ENCODE data around the gene SHISA7. TPM values are rescaled to one million over a fixed set of nuclear protein-coding genes. Genes with fewer than 3 reads are reported as not detected.

Gene SHISA7
- total and polyA plus RNA-seq, 4 donors: 0.05 TPM; not detected in 3

DNA sequence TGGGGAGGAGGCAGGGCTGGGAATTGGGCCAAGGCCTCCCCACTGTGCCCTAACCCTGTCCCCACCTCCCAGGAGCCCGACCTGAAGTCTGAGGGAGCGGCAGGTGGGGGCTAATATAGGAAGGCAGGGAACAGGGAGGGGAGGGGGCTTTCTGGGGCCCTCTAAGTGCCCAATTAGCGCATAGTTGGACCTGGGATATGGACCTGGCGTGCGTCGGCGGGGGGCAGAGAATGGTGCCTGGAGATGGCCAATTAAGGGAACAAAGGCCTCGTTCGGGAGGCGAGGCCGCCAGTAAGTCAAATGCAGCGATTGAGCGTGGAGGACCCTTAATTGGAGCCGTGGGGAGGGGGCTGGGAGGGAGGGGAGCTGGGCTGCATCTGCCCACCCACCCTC lies 21.6 kb upstream of the SHISA7 start, which contains the start of gene C19orf85:
TSS of gene C19orf85 (minus strand) at position 90 of the 393 bp plus-strand sequence. CDS start 197 bp downstream, outside the sequence.
- H3K27me3 ChIP-seq (ENCODE audit: control insufficient read depth in 1 of 2, insufficient read depth in 2 of 2, low read length in 1 of 2): no peaks in the 10 kb centered on the region
- DNase-seq (no peak), ATAC-seq (ENCODE audit: low FRiP score) (no peak)
- H3K27ac ChIP-seq (ENCODE audit: low read depth in 1 of 2, low read length in 2 of 2): no peak within 1 kb of the TSS
- WGBS, 2 donors: 70 to 75% methylated on average over 13 to 14 of the region's 14 CpGs
- H3K36me3 ChIP-seq (ENCODE audit: control insufficient read depth in 1 of 2, insufficient read depth in 2 of 2, low read length in 1 of 2): no peaks in the 10 kb centered on the region
- no peak within 1 kb of the TSS for H3K4me3 ChIP-seq (ENCODE audit: low read length in 2 of 2)
- H3K4me1 ChIP-seq (ENCODE audit: control insufficient read depth in 1 of 2, insufficient read depth in 2 of 2, low read length in 2 of 2): no peaks in the 10 kb centered on the region
- H3K9me3 ChIP-seq (ENCODE audit: control insufficient read depth, low read length): no peaks in the 10 kb centered on the region
- intact Hi-C loops (cut with DNase I): loop anchor here in 1 of 2 donors (5.0 kb wide), 1 partner anchor 38 kb away; no protein-coding TSS in a partner anchor

DNA sequence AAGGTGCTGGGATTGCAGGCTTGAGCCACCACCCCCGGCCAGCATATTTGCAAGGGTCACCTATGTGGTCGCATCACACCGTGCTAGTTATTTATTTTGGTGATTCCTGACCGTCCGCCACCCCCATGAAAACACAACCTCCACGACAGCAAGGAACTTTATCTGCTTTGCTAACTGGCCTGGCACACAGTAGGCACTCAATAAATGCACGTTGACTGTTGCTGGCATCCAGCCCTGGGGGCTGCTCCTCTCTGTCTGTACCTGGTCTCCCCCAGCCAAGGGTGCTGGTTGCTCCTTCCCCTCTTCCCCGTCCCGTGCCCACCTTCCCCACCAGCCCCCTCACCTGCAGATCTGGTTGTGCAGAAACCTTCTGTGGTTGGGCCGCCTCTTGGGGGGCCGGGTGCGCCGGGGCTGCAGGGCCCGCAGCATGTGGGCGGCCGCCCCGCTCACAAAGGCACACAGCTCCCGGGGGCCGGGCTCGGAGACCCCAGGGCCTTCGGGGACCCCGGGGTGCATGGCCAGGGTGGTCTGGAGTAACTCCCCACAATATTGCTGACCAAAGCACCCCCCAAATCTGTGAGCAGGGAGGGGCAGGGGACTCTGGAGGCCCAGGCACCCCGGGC lies 21.1 kb upstream of the SHISA7 start:
- H3K4me1 ChIP-seq (ENCODE audit: control insufficient read depth in 1 of 2, insufficient read depth in 2 of 2, low read length in 2 of 2): no peaks in the 10 kb centered on the region
- H3K4me3 ChIP-seq (ENCODE audit: low read length in 2 of 2): no peak overlapping the region
- ATAC-seq (ENCODE audit: low FRiP score): no peak
- 65 to 75% methylated on average over 22 to 23 of the region's 23 CpGs for WGBS, 2 donors
- H3K27me3 ChIP-seq (ENCODE audit: control insufficient read depth in 1 of 2, insufficient read depth in 2 of 2, low read length in 1 of 2): no peaks in the 10 kb centered on the region
- no peak for DNase-seq
- H3K27ac ChIP-seq (ENCODE audit: low read depth in 1 of 2, low read length in 2 of 2): no peak overlapping the region
- no peaks in the 10 kb centered on the region for H3K36me3 ChIP-seq (ENCODE audit: control insufficient read depth in 1 of 2, insufficient read depth in 2 of 2, low read length in 1 of 2)
- intact Hi-C loops (cut with DNase I): no loop called here
- H3K9me3 ChIP-seq (ENCODE audit: control insufficient read depth, low read length): no peaks in the 10 kb centered on the region

DNA sequence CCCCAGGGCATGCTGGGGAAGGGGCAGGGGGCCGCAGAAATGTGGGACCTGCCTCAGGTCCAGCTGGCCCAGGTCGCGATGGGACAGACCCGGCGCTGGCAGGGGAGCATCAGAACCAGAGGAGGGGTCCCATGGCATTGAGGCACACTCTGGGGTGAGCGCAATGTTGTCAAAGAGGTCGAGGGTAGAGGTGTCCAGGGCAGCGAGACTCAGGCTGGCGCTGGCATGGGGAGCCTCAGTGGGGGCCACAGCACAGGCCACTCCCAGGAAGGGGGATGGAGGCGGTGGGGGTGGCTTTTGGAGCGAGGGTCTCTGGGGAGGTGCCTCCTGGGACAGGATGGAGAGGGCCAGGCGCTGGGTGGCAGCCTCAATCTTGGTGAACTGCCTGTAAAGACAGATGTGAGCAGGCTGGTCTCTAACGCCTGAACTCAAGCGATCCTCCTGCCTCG lies 20.5 kb upstream of the SHISA7 start:
- no peaks in the 10 kb centered on the region for H3K27me3 ChIP-seq (ENCODE audit: control insufficient read depth in 1 of 2, insufficient read depth in 2 of 2, low read length in 1 of 2)
- WGBS, 2 donors: 68 to 72% methylated on average over 15 of the region's 15 CpGs
- intact Hi-C loops (cut with DNase I): no loop called here
- DNase-seq: no peak
- H3K9me3 ChIP-seq (ENCODE audit: control insufficient read depth, low read length): no peaks in the 10 kb centered on the region
- H3K4me1 ChIP-seq (ENCODE audit: control insufficient read depth in 1 of 2, insufficient read depth in 2 of 2, low read length in 2 of 2): no peaks in the 10 kb centered on the region
- no peak overlapping the region for H3K4me3 ChIP-seq (ENCODE audit: low read length in 2 of 2)
- no peaks in the 10 kb centered on the region for H3K36me3 ChIP-seq (ENCODE audit: control insufficient read depth in 1 of 2, insufficient read depth in 2 of 2, low read length in 1 of 2)
- no peak overlapping the region for H3K27ac ChIP-seq (ENCODE audit: low read depth in 1 of 2, low read length in 2 of 2)
- ATAC-seq (ENCODE audit: low FRiP score): no peak

DNA sequence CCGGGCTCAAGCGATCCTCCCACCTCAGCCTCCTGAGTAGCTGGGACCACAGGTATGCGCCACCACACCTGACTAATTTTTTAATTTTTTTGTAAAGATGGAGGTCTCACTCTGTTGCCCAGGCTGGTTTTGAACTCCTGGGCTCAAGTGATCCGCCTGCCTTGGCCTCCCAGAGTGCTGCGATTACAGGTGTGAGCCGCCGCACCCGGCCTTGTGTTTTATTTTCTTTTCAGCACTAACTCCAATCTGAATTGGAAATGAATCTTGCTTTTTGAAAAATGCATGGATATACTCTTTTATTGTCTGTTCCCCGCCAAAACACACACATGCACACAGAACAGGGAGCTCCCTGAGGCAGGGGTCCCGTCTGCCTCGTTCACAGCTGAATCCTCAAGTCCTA lies 19.6 kb upstream of the SHISA7 start:
- H3K27ac ChIP-seq (ENCODE audit: low read depth in 1 of 2, low read length in 2 of 2): no peak overlapping the region
- 70 to 75% methylated on average over 11 of the region's 11 CpGs for WGBS, 2 donors
- H3K4me1 ChIP-seq (ENCODE audit: control insufficient read depth in 1 of 2, insufficient read depth in 2 of 2, low read length in 2 of 2): no peaks in the 10 kb centered on the region
- no peak for DNase-seq
- intact Hi-C loops (cut with DNase I): no loop called here
- no peak overlapping the region for H3K4me3 ChIP-seq (ENCODE audit: low read length in 2 of 2)
- H3K27me3 ChIP-seq (ENCODE audit: control insufficient read depth in 1 of 2, insufficient read depth in 2 of 2, low read length in 1 of 2): no peaks in the 10 kb centered on the region
- ATAC-seq (ENCODE audit: low FRiP score): no peak
- H3K9me3 ChIP-seq (ENCODE audit: control insufficient read depth, low read length): no peaks in the 10 kb centered on the region
- H3K36me3 ChIP-seq (ENCODE audit: control insufficient read depth in 1 of 2, insufficient read depth in 2 of 2, low read length in 1 of 2): no peaks in the 10 kb centered on the region

DNA sequence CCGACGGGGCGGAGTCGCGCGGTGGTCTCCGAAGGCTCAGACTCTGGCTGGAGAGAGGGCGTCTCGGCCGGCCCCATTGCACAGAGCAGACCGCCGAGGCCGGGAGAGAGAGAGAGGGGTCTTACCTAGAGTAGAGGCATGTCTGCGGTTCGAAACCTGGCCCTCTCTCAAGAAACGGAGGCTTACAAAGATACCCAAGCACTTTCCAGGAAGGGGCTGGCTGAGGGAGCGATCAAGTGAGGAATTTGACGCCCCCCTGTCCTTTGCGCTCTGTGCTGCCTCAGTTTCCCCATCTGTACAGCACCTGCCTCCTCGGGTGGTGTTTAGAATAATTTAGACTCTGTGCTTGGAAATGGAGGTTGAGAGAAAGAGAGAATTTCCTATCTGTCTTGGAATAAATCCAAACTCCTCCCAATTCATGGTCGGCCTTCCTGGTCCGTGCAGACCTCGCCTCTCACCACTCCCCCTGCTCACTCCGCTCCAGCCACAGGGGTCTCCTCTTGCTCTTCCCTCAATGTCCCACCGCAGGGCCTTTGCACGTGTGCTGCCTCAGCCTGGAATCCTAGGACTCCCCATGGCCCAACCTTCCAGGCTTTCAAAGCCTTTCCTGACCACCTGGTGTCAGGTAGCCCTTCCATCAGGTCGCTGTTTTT lies 19.0 kb upstream of the SHISA7 start:
- Histone ChIP-seq H3K4me3 (ENCODE audit: low read length in 2 of 2) (peak overlapping the region in 1 of 2 donors; percentile 23), H3K4me1 (ENCODE audit: control insufficient read depth in 1 of 2, insufficient read depth in 2 of 2, low read length in 2 of 2) (no peaks in the 10 kb centered on the region), H3K27me3 (ENCODE audit: control insufficient read depth in 1 of 2, insufficient read depth in 2 of 2, low read length in 1 of 2) (no peaks in the 10 kb centered on the region), H3K9me3 (ENCODE audit: control insufficient read depth, low read length) (no peaks in the 10 kb centered on the region), H3K27ac (ENCODE audit: low read depth in 1 of 2, low read length in 2 of 2) (peak overlapping the region in 1 of 2 donors; percentile 23), H3K36me3 (ENCODE audit: control insufficient read depth in 1 of 2, insufficient read depth in 2 of 2, low read length in 1 of 2) (no peaks in the 10 kb centered on the region)
- DNase-seq: no peak
- WGBS, 2 donors: 13 to 16% methylated on average over 27 of the region's 27 CpGs
- no peak for ATAC-seq (ENCODE audit: low FRiP score)
- intact Hi-C loops (cut with DNase I): no loop called here

DNA sequence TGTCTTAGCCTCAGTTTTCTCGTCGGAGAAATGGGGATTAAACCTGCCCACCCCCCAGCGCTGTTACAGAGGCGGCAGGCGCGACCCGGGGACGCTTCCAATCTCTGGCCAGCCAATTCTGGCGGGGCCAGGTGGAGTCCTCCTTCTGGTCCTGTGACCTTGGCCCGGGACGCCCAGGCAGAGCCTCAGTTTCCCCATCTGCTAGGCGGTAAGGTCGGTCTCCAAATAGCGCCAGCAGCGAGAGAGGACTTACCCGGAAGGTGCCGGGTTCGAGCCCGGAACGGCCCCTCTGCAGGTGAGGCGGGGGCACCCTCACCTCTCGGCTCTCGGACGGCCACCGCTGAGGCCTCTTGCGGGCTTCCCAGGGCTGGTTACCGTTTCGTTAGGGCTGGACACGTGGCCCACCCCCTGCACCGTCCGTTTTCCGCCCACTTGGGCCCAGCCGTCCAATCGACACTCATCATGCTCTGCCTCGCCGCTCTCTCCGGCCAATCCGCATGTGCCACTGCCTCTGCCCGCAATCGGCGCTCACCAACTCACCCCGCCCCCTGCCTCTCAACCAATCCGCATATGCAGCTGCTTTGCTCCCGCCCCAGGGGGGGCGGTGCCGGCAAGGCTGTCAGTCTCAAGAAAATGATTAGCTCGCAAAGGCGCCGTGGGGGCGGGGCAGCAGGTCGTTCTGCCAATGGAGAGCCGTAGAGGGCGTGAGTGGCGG lies 18.3 kb upstream of the SHISA7 start, which contains the start of gene ISOC2:
TSS of gene ISOC2 (minus strand) at position 384 of the 715 bp plus-strand sequence. CDS start 5,156 bp downstream, outside the sequence.
- intact Hi-C loops (cut with DNase I): no loop called here
- no peaks in the 10 kb centered on the region for H3K4me1 ChIP-seq (ENCODE audit: control insufficient read depth in 1 of 2, insufficient read depth in 2 of 2, low read length in 2 of 2)
- peak within 1 kb of the TSS; percentile 28 to 75 for H3K4me3 ChIP-seq (ENCODE audit: low read length in 2 of 2)
- H3K27me3 ChIP-seq (ENCODE audit: control insufficient read depth in 1 of 2, insufficient read depth in 2 of 2, low read length in 1 of 2): no peaks in the 10 kb centered on the region
- H3K27ac ChIP-seq (ENCODE audit: low read depth in 1 of 2, low read length in 2 of 2): peak within 1 kb of the TSS in 1 of 2 donors; percentile 23
- WGBS, 2 donors: 0 to 1% methylated on average over 46 to 54 of the region's 54 CpGs
- DNase-seq (peak; percentile 100), ATAC-seq (ENCODE audit: low FRiP score) (peak; percentile 96)
- H3K9me3 ChIP-seq (ENCODE audit: control insufficient read depth, low read length): no peaks in the 10 kb centered on the region
- no peaks in the 10 kb centered on the region for H3K36me3 ChIP-seq (ENCODE audit: control insufficient read depth in 1 of 2, insufficient read depth in 2 of 2, low read length in 1 of 2)

DNA sequence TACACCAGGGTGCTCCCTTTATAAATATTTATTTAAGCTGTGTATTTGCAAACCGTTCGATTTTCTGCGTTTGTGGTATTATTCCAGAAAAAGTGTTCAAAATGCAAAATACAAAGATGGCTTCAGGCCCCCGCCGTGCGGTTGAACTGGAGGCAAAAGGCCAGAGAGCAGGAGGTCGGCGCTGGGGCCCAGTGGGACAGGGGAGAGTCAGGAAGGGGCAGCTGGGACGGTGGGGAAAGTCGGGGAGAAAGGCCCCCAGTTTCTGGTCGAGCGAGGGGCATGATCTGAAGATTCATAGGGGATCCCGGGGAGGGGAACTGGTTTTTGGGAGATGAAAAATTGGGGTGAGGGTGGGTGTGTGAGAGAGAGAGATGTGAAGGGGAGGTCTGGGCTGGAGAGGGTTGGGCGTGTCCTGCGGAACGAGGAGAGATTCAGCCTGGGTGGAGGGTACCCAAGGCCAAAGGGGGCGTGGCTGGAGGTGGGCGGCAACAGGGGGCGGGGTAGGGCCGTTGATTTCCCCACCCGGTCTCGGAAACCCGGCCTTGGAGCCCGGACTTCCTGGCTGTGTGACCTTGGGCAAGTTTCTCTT lies 17.7 kb upstream of the SHISA7 start:
- intact Hi-C loops (cut with DNase I): no loop called here
- WGBS, 2 donors: 1 to 2% methylated on average over 23 to 24 of the region's 24 CpGs
- no peaks in the 10 kb centered on the region for H3K4me1 ChIP-seq (ENCODE audit: control insufficient read depth in 1 of 2, insufficient read depth in 2 of 2, low read length in 2 of 2)
- peak; percentile 90 to 93 for DNase-seq
- H3K27me3 ChIP-seq (ENCODE audit: control insufficient read depth in 1 of 2, insufficient read depth in 2 of 2, low read length in 1 of 2): no peaks in the 10 kb centered on the region
- no peaks in the 10 kb centered on the region for H3K36me3 ChIP-seq (ENCODE audit: control insufficient read depth in 1 of 2, insufficient read depth in 2 of 2, low read length in 1 of 2)
- H3K9me3 ChIP-seq (ENCODE audit: control insufficient read depth, low read length): no peaks in the 10 kb centered on the region
- H3K27ac ChIP-seq (ENCODE audit: low read depth in 1 of 2, low read length in 2 of 2): no peak overlapping the region
- peak overlapping the region; percentile 28 to 75 for H3K4me3 ChIP-seq (ENCODE audit: low read length in 2 of 2)
- ATAC-seq (ENCODE audit: low FRiP score): peak; percentile 89

DNA sequence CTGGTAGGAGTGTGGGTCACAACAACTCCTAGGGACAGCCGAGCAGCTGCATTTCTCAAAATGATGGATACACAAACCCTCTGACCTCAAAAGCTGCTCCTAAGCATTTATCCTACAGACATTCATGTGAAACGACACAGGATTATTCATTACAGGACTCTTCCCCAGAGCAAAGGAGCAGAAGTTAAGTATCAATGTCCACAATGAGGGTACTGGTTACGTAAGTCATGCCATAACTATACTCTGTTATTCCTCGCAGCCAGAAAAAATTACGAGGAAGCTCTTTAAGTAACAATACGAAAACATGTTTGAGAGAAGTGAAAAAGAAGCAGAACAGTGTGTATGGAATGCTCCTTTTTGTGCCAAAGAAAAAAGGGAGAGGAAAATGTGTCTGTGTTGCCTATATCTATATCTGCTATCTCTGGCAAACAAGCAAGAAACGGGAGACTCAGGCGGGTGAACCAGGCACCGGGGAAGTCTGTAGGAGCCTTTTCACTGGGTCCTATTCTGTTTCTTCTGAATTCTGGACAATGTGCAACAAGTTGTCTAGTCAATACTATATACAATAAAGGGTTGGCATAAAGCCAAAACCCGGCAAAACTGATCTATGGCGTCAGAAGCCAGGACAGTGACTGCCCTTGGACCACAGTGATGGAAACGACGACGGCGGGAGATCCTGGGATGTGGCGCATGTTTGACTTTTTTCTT lies 17.0 kb upstream of the SHISA7 start:
- no peaks in the 10 kb centered on the region for H3K4me1 ChIP-seq (ENCODE audit: control insufficient read depth in 1 of 2, insufficient read depth in 2 of 2, low read length in 2 of 2)
- H3K9me3 ChIP-seq (ENCODE audit: control insufficient read depth, low read length): no peaks in the 10 kb centered on the region
- 13 to 15% methylated on average over 16 of the region's 16 CpGs for WGBS, 2 donors
- no peak for ATAC-seq (ENCODE audit: low FRiP score)
- no peak for DNase-seq
- no peaks in the 10 kb centered on the region for H3K27me3 ChIP-seq (ENCODE audit: control insufficient read depth in 1 of 2, insufficient read depth in 2 of 2, low read length in 1 of 2)
- H3K27ac ChIP-seq (ENCODE audit: low read depth in 1 of 2, low read length in 2 of 2): no peak overlapping the region
- H3K4me3 ChIP-seq (ENCODE audit: low read length in 2 of 2): no peak overlapping the region
- intact Hi-C loops (cut with DNase I): no loop called here
- H3K36me3 ChIP-seq (ENCODE audit: control insufficient read depth in 1 of 2, insufficient read depth in 2 of 2, low read length in 1 of 2): no peaks in the 10 kb centered on the region
